H1 (cell line): Measurements from ENCODE around the gene TRAF5. TPM values are rescaled to one million over a fixed set of nuclear protein-coding genes. Genes with fewer than 3 reads are reported as not detected.

Experiments used
- CTCF ChIA-PET: fragments of 300-600 bp; sonication (Branson Sonifier 250); formaldehyde crosslinking; loops from one replicate; lab custom pipeline; 2021; ENCODE audit not compliant: partially characterized antibody; lab: Charles Lee
- POLR2A ChIA-PET: fragments of 300-600 bp; sonication (Branson Sonifier 250); formaldehyde crosslinking; loops from one replicate; lab custom pipeline; 2021; ENCODE audit warnings: inconsistent platforms; ENCODE audit not compliant: partially characterized antibody; lab: Charles Lee
- DNase-seq, 2 experiments: peaks; one replicate each; pipeline versions ENCODE4 v3.0.0 to v3.0.0-alpha.2; 2010 to 2022; ENCODE audit warnings: low spot score in 2 of 2, low read depth in 1 of 2, mixed read lengths in 1 of 2
- FAIRE-seq: peaks from 2 replicates; lab custom pipeline; 2011; peaks lifted over from hg19 to GRCh38; lab: Jason Lieb, UNC
- H2AFZ ChIP-seq: 2 replicates; pipeline ENCODE4 v1.8.1; 2012; ENCODE audit warnings: low read length, inconsistent platforms
- H2AK5ac ChIP-seq: 2 replicates; pipeline ENCODE4 v1.6.1; 2013; ENCODE audit warnings: low read depth, low read length
- H2BK120ac ChIP-seq: replicated peaks from 2 replicates; pipeline ENCODE3; 2013; ENCODE audit warnings: low read depth, low read length, inconsistent platforms
- H2BK12ac ChIP-seq: 2 replicates; pipeline ENCODE4 v1.6.1; 2013; ENCODE audit warnings: low read depth, low read length
- H2BK15ac ChIP-seq: 2 replicates; pipeline ENCODE4 v1.6.1; 2013; ENCODE audit warnings: low read length
- H2BK20ac ChIP-seq: 2 replicates; pipeline ENCODE4 v1.6.1; 2013; ENCODE audit warnings: low read length
- H2BK5ac ChIP-seq: 2 replicates; pipeline ENCODE4 v1.6.1; 2013; ENCODE audit warnings: low read depth, low read length
- H3K14ac ChIP-seq: 2 replicates; pipeline ENCODE4 v1.6.1; 2013; ENCODE audit warnings: inconsistent platforms; ENCODE audit not compliant: insufficient read length
- H3K18ac ChIP-seq: 2 replicates; pipeline ENCODE4 v1.6.1; 2013; ENCODE audit warnings: low read length; ENCODE audit errors: extremely low read depth
- H3K23ac ChIP-seq: 2 replicates; pipeline ENCODE4 v1.6.1; 2013; ENCODE audit warnings: inconsistent platforms; ENCODE audit not compliant: insufficient read length
- H3K23me2 ChIP-seq: 2 replicates; pipeline ENCODE4 v1.6.1; 2013; ENCODE audit warnings: low read depth, low read length
- H3K27ac ChIP-seq: 2 replicates; pipeline ENCODE4 v1.6.1; 2011; ENCODE audit warnings: low read depth, low read length, inconsistent platforms
- H3K27me3 ChIP-seq, 4 experiments: replicated peaks in 1 of 4; 1 replicate in 1 of 4; 2 replicates in 3 of 4; pipeline versions ENCODE4 v1.6.1 to v1.8.1; 2011 to 2013; ENCODE audit warnings: low read length in 3 of 4, mild to moderate bottlenecking in 3 of 4, inconsistent platforms in 2 of 4, mixed read lengths in 2 of 4, moderate library complexity in 1 of 4; ENCODE audit not compliant: control insufficient read depth in 3 of 4, insufficient read depth in 3 of 4; ENCODE audit errors: extremely low read depth in 1 of 4
- H3K36me3 ChIP-seq, 4 experiments: 2 replicates each; pipeline versions ENCODE4 v1.6.1 to v1.8.1; 2011 to 2013; ENCODE audit warnings: mild to moderate bottlenecking in 4 of 4, low read length in 3 of 4, moderate library complexity in 2 of 4, control low read depth in 1 of 4, inconsistent platforms in 1 of 4; ENCODE audit not compliant: insufficient read depth in 4 of 4, control insufficient read depth in 2 of 4
- H3K4ac ChIP-seq: replicated peaks from 2 replicates; pipeline ENCODE3; 2013; ENCODE audit warnings: low read length, low read depth, mixed read lengths, inconsistent platforms; ENCODE audit not compliant: insufficient read length
- H3K4me1 ChIP-seq, 4 experiments: replicated peaks in 1 of 4; 1 replicate in 1 of 4; 2 replicates in 3 of 4; pipeline versions ENCODE4 v1.6.1 to v1.8.1; 2011 to 2013; ENCODE audit warnings: low read length in 3 of 4, inconsistent platforms in 2 of 4, mixed read lengths in 1 of 4; ENCODE audit not compliant: insufficient read depth in 4 of 4, control insufficient read depth in 3 of 4
- H3K4me2 ChIP-seq, 2 experiments: 2 replicates each; pipeline versions ENCODE4 v1.6.1 to v1.8.1; 2011 to 2013; ENCODE audit warnings: low read depth in 2 of 2, low read length in 2 of 2, control low read depth in 1 of 2, inconsistent platforms in 1 of 2, mild to moderate bottlenecking in 1 of 2; ENCODE audit not compliant: insufficient read depth in 1 of 2
- H3K4me3 ChIP-seq, 4 experiments: fragments of 200-600, 300-600 bp in 1 of 4; sonication (generic), shearing (Covaris generic), sonication (Bioruptor Twin) in 1 of 4; 2 replicates each; pipeline versions ENCODE4 v1.5.1 to v1.8.1; 2011 to 2016; ENCODE audit warnings: low read length in 4 of 4, low read depth in 3 of 4, control low read depth in 2 of 4, inconsistent platforms in 2 of 4, mild to moderate bottlenecking in 2 of 4, mixed read lengths in 1 of 4, moderate library complexity in 1 of 4; ENCODE audit not compliant: insufficient read depth in 2 of 4; ENCODE audit errors: extremely low read depth in 1 of 4
- H3K56ac ChIP-seq: replicated peaks from 2 replicates; pipeline ENCODE3; 2013; ENCODE audit warnings: low read depth, mild to moderate bottlenecking, mixed read lengths, low read length, inconsistent platforms; ENCODE audit not compliant: insufficient read length
- H3K79me1 ChIP-seq: 2 replicates; pipeline ENCODE4 v1.6.1; 2013; ENCODE audit warnings: low read depth, low read length, control low read depth
- H3K79me2 ChIP-seq, 2 experiments: 2 replicates each; pipeline versions ENCODE4 v1.6.1 to v1.8.1; 2012 to 2013; ENCODE audit warnings: low read length in 2 of 2, mild to moderate bottlenecking in 2 of 2, inconsistent platforms in 1 of 2; ENCODE audit not compliant: insufficient read depth in 2 of 2, control insufficient read depth in 1 of 2
- H3K9ac ChIP-seq, 4 experiments: replicated peaks in 1 of 4; 1 replicate in 1 of 4; 2 replicates in 3 of 4; pipeline versions ENCODE4 v1.6.1 to v1.8.1; 2011 to 2013; ENCODE audit warnings: low read depth in 3 of 4, low read length in 3 of 4, control low read depth in 2 of 4, mild to moderate bottlenecking in 2 of 4, moderate library complexity in 2 of 4, inconsistent platforms in 1 of 4; ENCODE audit errors: extremely low read depth in 1 of 4
- H3K9me3 ChIP-seq, 2 experiments: 2 replicates each; pipeline versions ENCODE4 v1.6.1 to v1.8.1; 2012 to 2013; ENCODE audit warnings: mild to moderate bottlenecking in 2 of 2, moderate library complexity in 2 of 2, control low read depth in 1 of 2, inconsistent platforms in 1 of 2, low read depth in 1 of 2, low read length in 1 of 2, mixed read lengths in 1 of 2; ENCODE audit not compliant: insufficient read depth in 2 of 2
- H4K20me1 ChIP-seq, 2 experiments: replicated peaks in 1 of 2; 2 replicates each; pipeline versions ENCODE3 to v1.8.1; 2011 to 2013; ENCODE audit warnings: inconsistent platforms in 2 of 2, low read length in 2 of 2, mild to moderate bottlenecking in 1 of 2; ENCODE audit not compliant: insufficient read depth in 2 of 2, control insufficient read depth in 1 of 2
- H4K5ac ChIP-seq: 2 replicates; pipeline ENCODE4 v1.6.1; 2013; ENCODE audit warnings: low read length, low read depth, mixed read lengths, inconsistent platforms; ENCODE audit not compliant: insufficient read length
- H4K8ac ChIP-seq: 2 replicates; pipeline ENCODE4 v1.8.0; 2013; ENCODE audit warnings: mild to moderate bottlenecking, moderate library complexity, low read length, inconsistent platforms; ENCODE audit not compliant: insufficient read depth; ENCODE audit errors: extremely low read depth
- H4K91ac ChIP-seq: replicated peaks from 2 replicates; pipeline ENCODE3; 2013; ENCODE audit warnings: low read length, mixed read lengths, inconsistent platforms; ENCODE audit not compliant: insufficient read length
- KDM5A ChIP-seq: fragments of 200-600 bp; IDR thresholded peaks from 2 replicates; pipeline ENCODE4 v1.7.1; 2012; ENCODE audit warnings: mild to moderate bottlenecking, low read length, inconsistent platforms, mixed read lengths
- RAD21 ChIP-seq, 2 experiments: IDR thresholded peaks in 1 of 2; conservative IDR thresholded peaks in 1 of 2; 2 replicates each; pipeline ENCODE4 v1.6.1; 2011; ENCODE audit warnings: low read depth in 2 of 2, low read length in 2 of 2, improper control_type of control experiment in 1 of 2, inconsistent platforms in 1 of 2, mild to moderate bottlenecking in 1 of 2, moderate library complexity in 1 of 2
- WGBS, 2 experiments: shearing (Covaris generic) in 1 of 2; methylation state at CpG; one replicate each; pipeline versions ENCODE4 v1.1.6 to v1.1.7; 2013 to 2015; ENCODE audit warnings: low lambda C conversion rate in 2 of 2, mixed read lengths in 2 of 2, inconsistent platforms in 1 of 2, low coverage in 1 of 2, missing lambda C conversion rate in 1 of 2; ENCODE audit not compliant: insufficient replicate concordance in 2 of 2, insufficient coverage in 1 of 2, insufficient read length in 1 of 2; ENCODE audit errors: extremely low coverage in 1 of 2, missing lambda C conversion rate in 1 of 2; 5-methylcytosine and 5-hydroxymethylcytosine counted together
- polyA plus RNA-seq, 7 experiments: library from polyadenylated mRNA; depleted of rRNA in 3 of 7; stranded (reverse) in 5 of 7; unstranded in 2 of 7; fragments of >200 nt in 5 of 7; fragments of 200-250 nt in 2 of 7; gene quantifications; 1 replicate in 5 of 7; 2 replicates in 1 of 7; 4 replicates in 1 of 7; pipeline versions ENCODE4 v1.2.1 to v1.2.3, GENCODE V29; 2011 to 2013; ENCODE audit warnings: missing spikeins in 2 of 7, mixed read lengths in 2 of 7
- total RNA-seq: library from RNA; stranded (reverse); fragmentation: NEBNext Ultra II Directional; extraction: Animal tissue kit (Norgen Biotek cat#: 25700); gene quantifications from 2 replicates; pipeline ENCODE4 v1.2.1, GENCODE V29; 2021
- TF ChIP-seq, protein P1 (sequence below), 3 experiments: IDR thresholded peaks; 1 replicate in 2 of 3; 2 replicates in 1 of 3; pipeline versions ENCODE4 v1.5.1 to v1.6.1; 2011; ENCODE audit warnings: low read length in 3 of 3, mild to moderate bottlenecking in 3 of 3, inconsistent platforms in 2 of 3, low read depth in 1 of 3, moderate library complexity in 1 of 3; ENCODE audit not compliant: insufficient read depth in 1 of 3; ENCODE audit errors: control extremely low read depth in 1 of 3

The TRAF5 gene
- total and polyA plus RNA-seq, 2 of the 8 experiments (the other 6 are each of a cell fraction or from before 2014, with no cell fraction given), result 13.0 to 17.1 TPM

DNA sequence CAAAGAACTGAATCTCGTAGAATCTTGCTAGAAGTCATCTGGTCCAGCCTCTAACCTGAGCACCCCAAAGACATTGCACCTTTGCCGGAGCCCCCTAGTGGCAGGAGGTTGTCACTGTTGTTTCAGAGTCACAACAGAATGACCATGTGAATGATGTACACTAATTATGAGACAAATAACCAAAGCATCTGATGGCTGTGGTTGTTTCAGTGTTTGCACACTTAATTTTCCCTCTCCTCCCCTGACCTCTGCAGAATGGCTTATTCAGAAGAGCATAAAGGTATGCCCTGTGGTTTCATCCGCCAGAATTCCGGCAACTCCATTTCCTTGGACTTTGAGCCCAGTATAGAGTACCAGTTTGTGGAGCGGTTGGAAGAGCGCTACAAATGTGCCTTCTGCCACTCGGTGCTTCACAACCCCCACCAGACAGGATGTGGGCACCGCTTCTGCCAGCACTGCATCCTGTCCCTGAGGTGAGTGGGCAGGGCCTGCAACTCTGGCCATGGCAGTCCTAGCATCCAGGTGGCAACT is 26.4 kb downstream of the TRAF5 start:
- no peak overlapping the region for H4K5ac ChIP-seq
- H3K79me2 ChIP-seq, result peaks cover 0 to 3% of the 10 kb centered on the region in 2 experiments; a peak in 1 of 4 replicates
- H2BK20ac ChIP-seq, result no peak overlapping the region
- H3K4me1 ChIP-seq, result no peaks in the 10 kb centered on the region
- H3K23me2 ChIP-seq, result no peaks in the 10 kb centered on the region
- H2BK12ac ChIP-seq, result no peak overlapping the region
- H2BK15ac ChIP-seq, result no peak overlapping the region
- H3K9me3 ChIP-seq, result no peaks in the 10 kb centered on the region
- peaks cover 2% of the 10 kb centered on the region for H3K79me1 ChIP-seq
- no peak overlapping the region for H3K9ac ChIP-seq
- no peak overlapping the region for H2AK5ac ChIP-seq
- H4K8ac ChIP-seq, result no peak overlapping the region
- no peaks in the 10 kb centered on the region for H4K20me1 ChIP-seq
- 83% methylated on average over 8 of the region's 8 CpGs; no CpG with 5 or more reads in 1 of the 2 experiments for WGBS, 2 experiments
- ChIA-PET CTCF (interaction anchor here (0.8 to 2.9 kb wide), 4 partner anchors 8 to 30 kb away, joined by 3 to 14 read pairs (median 9); no protein-coding TSS in a partner anchor), POLR2A (no interaction called here)
- H3K14ac ChIP-seq, result no peak overlapping the region
- FAIRE-seq, result no peak
- H3K23ac ChIP-seq, result no peak overlapping the region
- H2BK120ac ChIP-seq, result no peak overlapping the region
- no peak overlapping the region for H3K56ac ChIP-seq
- no peak overlapping the region for H3K4me2 ChIP-seq
- H3K27ac ChIP-seq, result no peak overlapping the region
- DNase-seq, result peak in 1 of 2 experiments; percentile 79
- TF ChIP-seq KDM5A (no peak), RAD21 (IDR thresholded peaks at IDR 0.05 in 1 of 2, conservative IDR thresholded peaks at IDR 0.05 in 1 of 2; ENCODE audit: low read depth in 2 of 2, low read length in 2 of 2) (peak; percentile 59 to 68)
- TF ChIP-seq, protein P1, sequence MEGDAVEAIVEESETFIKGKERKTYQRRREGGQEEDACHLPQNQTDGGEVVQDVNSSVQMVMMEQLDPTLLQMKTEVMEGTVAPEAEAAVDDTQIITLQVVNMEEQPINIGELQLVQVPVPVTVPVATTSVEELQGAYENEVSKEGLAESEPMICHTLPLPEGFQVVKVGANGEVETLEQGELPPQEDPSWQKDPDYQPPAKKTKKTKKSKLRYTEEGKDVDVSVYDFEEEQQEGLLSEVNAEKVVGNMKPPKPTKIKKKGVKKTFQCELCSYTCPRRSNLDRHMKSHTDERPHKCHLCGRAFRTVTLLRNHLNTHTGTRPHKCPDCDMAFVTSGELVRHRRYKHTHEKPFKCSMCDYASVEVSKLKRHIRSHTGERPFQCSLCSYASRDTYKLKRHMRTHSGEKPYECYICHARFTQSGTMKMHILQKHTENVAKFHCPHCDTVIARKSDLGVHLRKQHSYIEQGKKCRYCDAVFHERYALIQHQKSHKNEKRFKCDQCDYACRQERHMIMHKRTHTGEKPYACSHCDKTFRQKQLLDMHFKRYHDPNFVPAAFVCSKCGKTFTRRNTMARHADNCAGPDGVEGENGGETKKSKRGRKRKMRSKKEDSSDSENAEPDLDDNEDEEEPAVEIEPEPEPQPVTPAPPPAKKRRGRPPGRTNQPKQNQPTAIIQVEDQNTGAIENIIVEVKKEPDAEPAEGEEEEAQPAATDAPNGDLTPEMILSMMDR (IDR thresholded peaks at IDR 0.05; ENCODE audit: control extremely low read depth in 1 of 3, insufficient read depth in 1 of 3, low read depth in 1 of 3, low read length in 3 of 3), result peak; percentile 70 to 90 (median 72)
- H4K91ac ChIP-seq, result no peak overlapping the region
- H2BK5ac ChIP-seq, result no peak overlapping the region
- H3K4me3 ChIP-seq, result no peak overlapping the region
- H3K4ac ChIP-seq, result no peak overlapping the region
- H3K27me3 ChIP-seq, result no peaks in the 10 kb centered on the region
- H3K18ac ChIP-seq, result no peak overlapping the region
- peaks cover 0 to 8% (median 6%) of the 10 kb centered on the region in 4 experiments; a peak in 5 of 8 replicates for H3K36me3 ChIP-seq
- H2AFZ ChIP-seq, result no peak overlapping the region
